A673 (cell line): Measurements from ENCODE around the gene CRK.

Source experiments
- EZH2 ChIP-seq: fragments of 200-600 bp; sonication (generic); IDR thresholded peaks from 2 replicates; pipeline ENCODE4 v1.6.1; 2017; ENCODE audit warnings: borderline replicate concordance, low read depth, mild to moderate bottlenecking, mixed read lengths, antibody characterized with exemption, low read length; ENCODE audit not compliant: poor library complexity, severe bottlenecking
- TF ChIP-seq, protein P1 (sequence below): fragments of 300-800, 200-600 bp; sonication (generic); conservative IDR thresholded peaks from 2 replicates; pipeline ENCODE4 v1.5.1; 2017; ENCODE audit warnings: low read depth, mild to moderate bottlenecking, antibody characterized with exemption, low read length, moderate library complexity, mixed read lengths

DNA sequence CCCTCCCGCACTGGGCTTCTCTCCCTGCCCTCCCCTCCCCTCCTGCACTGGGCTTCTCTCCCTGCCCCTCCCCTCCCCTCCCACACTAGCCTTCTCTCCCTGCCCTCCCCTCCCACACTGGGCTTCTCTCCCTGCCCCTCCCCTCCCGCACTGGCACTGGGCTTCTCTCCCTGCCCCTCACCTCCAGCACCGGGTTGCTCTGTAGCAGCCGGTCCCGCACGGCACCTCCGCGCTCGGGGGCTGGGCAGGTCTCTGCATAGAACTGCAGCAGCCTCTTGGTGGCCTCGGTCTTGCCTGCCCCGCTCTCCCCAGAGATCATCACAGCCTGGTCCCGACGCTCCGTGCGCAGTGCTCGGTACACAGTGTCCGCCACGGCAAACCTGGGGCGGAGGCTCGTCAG is 26.6 kb upstream of the CRK start:
- TF ChIP-seq, protein P1, sequence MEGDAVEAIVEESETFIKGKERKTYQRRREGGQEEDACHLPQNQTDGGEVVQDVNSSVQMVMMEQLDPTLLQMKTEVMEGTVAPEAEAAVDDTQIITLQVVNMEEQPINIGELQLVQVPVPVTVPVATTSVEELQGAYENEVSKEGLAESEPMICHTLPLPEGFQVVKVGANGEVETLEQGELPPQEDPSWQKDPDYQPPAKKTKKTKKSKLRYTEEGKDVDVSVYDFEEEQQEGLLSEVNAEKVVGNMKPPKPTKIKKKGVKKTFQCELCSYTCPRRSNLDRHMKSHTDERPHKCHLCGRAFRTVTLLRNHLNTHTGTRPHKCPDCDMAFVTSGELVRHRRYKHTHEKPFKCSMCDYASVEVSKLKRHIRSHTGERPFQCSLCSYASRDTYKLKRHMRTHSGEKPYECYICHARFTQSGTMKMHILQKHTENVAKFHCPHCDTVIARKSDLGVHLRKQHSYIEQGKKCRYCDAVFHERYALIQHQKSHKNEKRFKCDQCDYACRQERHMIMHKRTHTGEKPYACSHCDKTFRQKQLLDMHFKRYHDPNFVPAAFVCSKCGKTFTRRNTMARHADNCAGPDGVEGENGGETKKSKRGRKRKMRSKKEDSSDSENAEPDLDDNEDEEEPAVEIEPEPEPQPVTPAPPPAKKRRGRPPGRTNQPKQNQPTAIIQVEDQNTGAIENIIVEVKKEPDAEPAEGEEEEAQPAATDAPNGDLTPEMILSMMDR = no peak
- TF ChIP-seq EZH2 = no peak
